AG04450 (cell line): Measurements from ENCODE around the gene CAPN5. TPM values are rescaled to one million over a fixed set of nuclear protein-coding genes. Genes with fewer than 3 reads are reported as not detected.

Experiments used
- CTCF ChIA-PET: fragments of 300-600, 350-600 bp; formaldehyde crosslinking; extraction: SDS; loops from one replicate; lab custom pipeline; 2022; ENCODE audit warnings: antibody characterized with exemption, inconsistent platforms; lab: Charles Lee
- POLR2A ChIA-PET: fragments of 350-600 bp; formaldehyde crosslinking; extraction: SDS; loops from one replicate; lab custom pipeline; 2021; ENCODE audit warnings: antibody characterized with exemption, inconsistent platforms; lab: Yijun Ruan, JAX
- DNase-seq: peaks from one replicate; pipeline ENCODE4 v3.0.0-alpha.2; 2011; ENCODE audit warnings: low read depth, low spot score
- H3K27ac ChIP-seq: one replicate; pipeline ENCODE4 v1.5.1; 2012; ENCODE audit warnings: low read depth, low read length, control low read depth
- H3K27me3 ChIP-seq: one replicate; pipeline ENCODE4 v1.6.0; 2012; ENCODE audit warnings: low read length; ENCODE audit not compliant: control insufficient read depth, insufficient read depth
- H3K4me3 ChIP-seq: 2 replicates; pipeline ENCODE4 v1.5.1; 2011; ENCODE audit warnings: mild to moderate bottlenecking, low read depth, low read length, control low read depth
- H3K9me3 ChIP-seq: 2 replicates; pipeline ENCODE4 v1.5.1; 2012; ENCODE audit warnings: low read length; ENCODE audit not compliant: control insufficient read depth, insufficient read depth
- polyA plus RNA-seq: library from polyadenylated mRNA; depleted of rRNA; stranded (reverse); fragments of >200 nt; gene quantifications from 2 replicates; pipeline ENCODE4 v1.2.3, GENCODE V29; 2011
- TF ChIP-seq, protein P1 (sequence below): IDR thresholded peaks from 2 replicates; pipeline ENCODE4 v1.5.1; 2011; ENCODE audit warnings: low read depth, low read length, control low read depth, inconsistent platforms

CAPN5 gene
- polyA plus RNA-seq, 1 experiment = 18.6 TPM

DNA sequence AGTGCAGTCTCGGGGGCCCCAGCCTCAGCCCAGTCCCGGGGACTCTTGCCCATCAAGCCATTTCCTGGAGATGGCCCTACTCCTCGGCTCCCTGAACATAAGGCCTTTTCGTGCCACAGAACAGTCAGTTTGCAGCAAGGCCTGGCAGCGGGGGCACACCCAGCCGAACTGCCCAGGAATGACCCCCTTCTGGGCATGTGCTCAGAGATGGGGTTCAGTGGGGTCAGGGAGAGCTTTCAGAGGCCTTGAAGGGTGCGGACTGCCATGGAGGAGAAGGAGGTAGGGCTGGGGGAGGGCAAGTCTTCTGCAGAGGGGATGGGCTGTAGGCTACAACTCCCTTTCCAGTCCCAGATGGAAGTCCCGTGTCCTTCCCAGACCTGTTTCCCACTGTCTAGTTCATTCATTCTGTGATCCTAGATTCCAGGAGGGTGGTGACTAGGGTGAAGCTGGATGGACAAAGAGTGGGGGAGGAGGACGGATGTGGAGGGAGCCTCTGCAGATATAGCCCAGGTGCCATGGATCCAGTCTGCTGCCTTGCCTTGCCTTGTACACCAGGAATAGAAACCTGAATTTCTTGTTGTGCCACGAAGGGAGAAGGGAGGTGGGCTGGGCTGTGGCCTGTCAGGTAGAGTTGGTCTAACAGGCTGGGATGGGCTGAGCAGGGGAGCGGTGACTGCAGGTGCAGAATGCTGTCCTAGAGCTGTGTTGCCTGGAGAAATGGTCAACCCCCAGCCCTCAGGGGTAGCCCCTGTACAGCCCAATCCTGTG lies 21.6 kb downstream of the CAPN5 start:
- no peaks in the 10 kb centered on the region for H3K9me3 ChIP-seq
- TF ChIP-seq, protein P1, sequence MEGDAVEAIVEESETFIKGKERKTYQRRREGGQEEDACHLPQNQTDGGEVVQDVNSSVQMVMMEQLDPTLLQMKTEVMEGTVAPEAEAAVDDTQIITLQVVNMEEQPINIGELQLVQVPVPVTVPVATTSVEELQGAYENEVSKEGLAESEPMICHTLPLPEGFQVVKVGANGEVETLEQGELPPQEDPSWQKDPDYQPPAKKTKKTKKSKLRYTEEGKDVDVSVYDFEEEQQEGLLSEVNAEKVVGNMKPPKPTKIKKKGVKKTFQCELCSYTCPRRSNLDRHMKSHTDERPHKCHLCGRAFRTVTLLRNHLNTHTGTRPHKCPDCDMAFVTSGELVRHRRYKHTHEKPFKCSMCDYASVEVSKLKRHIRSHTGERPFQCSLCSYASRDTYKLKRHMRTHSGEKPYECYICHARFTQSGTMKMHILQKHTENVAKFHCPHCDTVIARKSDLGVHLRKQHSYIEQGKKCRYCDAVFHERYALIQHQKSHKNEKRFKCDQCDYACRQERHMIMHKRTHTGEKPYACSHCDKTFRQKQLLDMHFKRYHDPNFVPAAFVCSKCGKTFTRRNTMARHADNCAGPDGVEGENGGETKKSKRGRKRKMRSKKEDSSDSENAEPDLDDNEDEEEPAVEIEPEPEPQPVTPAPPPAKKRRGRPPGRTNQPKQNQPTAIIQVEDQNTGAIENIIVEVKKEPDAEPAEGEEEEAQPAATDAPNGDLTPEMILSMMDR = no peak
- no peak overlapping the region for H3K4me3 ChIP-seq
- ChIA-PET POLR2A (no interaction called here), CTCF (interaction anchor here (0.6 to 6.7 kb wide), 2 partner anchors 22 to 40 kb away, joined by 3 to 156 read pairs; partner anchors contain the start of gene CAPN5)
- no peaks in the 10 kb centered on the region for H3K27me3 ChIP-seq
- no peak overlapping the region for H3K27ac ChIP-seq
- no peak for DNase-seq

GRCh38 chr11:77089004-77089545 lies 22.3 kb downstream of the CAPN5 start:
- ChIA-PET POLR2A (no interaction called here), CTCF (interaction anchor here (0.8 to 6.7 kb wide), 3 partner anchors 15 to 41 kb away, joined by 3 to 156 read pairs (median 16); no protein-coding TSS in a partner anchor)
- no peak for DNase-seq
- no peak overlapping the region for H3K27ac ChIP-seq
- no peaks in the 10 kb centered on the region for H3K9me3 ChIP-seq
- H3K4me3 ChIP-seq = no peak overlapping the region
- no peaks in the 10 kb centered on the region for H3K27me3 ChIP-seq
- TF ChIP-seq, protein P1 = no peak

GRCh38 chr11:77090046-77090372 lies 23.2 kb downstream of the CAPN5 start:
- Histone ChIP-seq H3K9me3 (no peaks in the 10 kb centered on the region), H3K27ac (no peak overlapping the region), H3K27me3 (no peaks in the 10 kb centered on the region), H3K4me3 (no peak overlapping the region)
- ChIA-PET POLR2A (no interaction called here), CTCF (interaction anchor here (0.8 to 6.7 kb wide), 16 partner anchors 9 to 529 kb away, joined by 3 to 156 read pairs (median 14); partner anchors contain the start of gene CAPN5)
- DNase-seq = no peak
- TF ChIP-seq, protein P1 = no peak

- TF ChIP-seq, protein P1 = no peak
- ChIA-PET CTCF (interaction anchor here (0.9 to 6.7 kb wide), 24 partner anchors 9 to 529 kb away, joined by 3 to 156 read pairs (median 9); partner anchors contain the start of genes CAPN5 and OMP), POLR2A (interaction anchor here (1.0 to 1.3 kb wide), 2 partner anchors 24 to 43 kb away, joined by 6 to 10 read pairs; partner anchors contain the start of gene CAPN5)
These were observed 23.8 kb downstream of the CAPN5 start for GRCh38 chr11:77090373-77091111.

More at GRCh38 chr11:77090373-77091111, 23.8 kb downstream of the CAPN5 start:
- no peaks in the 10 kb centered on the region for H3K27me3 ChIP-seq
- H3K27ac ChIP-seq = no peak overlapping the region
- no peak overlapping the region for H3K4me3 ChIP-seq
- DNase-seq = no peak
- H3K9me3 ChIP-seq = no peaks in the 10 kb centered on the region
